Myometrial cell (primary cell): Measurements from ENCODE around the gene TMEM200B. TPM values are rescaled to one million over a fixed set of nuclear protein-coding genes. Genes with fewer than 3 reads are reported as not detected.

Experiments used
- total RNA-seq: library from RNA; depleted of rRNA; stranded (reverse); fragments of >200 nt; gene quantifications from 2 replicates; pipeline ENCODE4 v1.2.3, GENCODE V29; 2015

Gene TMEM200B
- 21.0 and 27.6 TPM in 2 replicates for total RNA-seq

DNA sequence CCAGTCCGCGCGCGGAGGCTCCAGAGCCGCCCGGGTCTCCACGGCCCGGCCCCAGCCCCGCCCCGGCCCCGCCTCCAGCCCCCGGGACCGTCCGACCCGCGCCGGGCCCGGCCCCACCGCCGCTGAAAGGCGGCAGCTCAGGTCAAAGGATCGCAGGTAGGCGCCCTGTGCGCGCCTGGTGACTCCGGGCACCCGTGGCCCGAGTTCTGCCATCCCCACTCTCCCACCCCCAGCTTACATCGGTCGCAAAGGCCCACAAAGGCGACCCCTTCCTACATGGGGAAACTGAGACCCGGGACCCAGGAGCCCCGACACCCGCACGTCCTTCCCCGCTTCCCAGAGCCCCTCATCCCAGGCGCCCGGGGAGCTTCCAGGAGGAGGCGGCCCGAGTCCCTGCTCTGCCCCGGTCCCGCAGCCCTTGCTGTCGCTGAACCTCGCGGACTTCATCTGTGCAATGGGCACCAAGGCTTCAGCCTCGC is at the start of gene TMEM200B:
Gene TMEM200B (minus strand): TSS at position 17 of the 479 bp plus-strand sequence. CDS start 2,075 bp downstream, outside the sequence.

Other genes with a start within 250 kb of the TMEM200B start
- 1.4 and 6.2 TPM in 2 replicates for gene EPB41, start 209.3 kb downstream of the TMEM200B start, total RNA-seq
- 20.5 and 35.6 TPM in 2 replicates for gene SRSF4, start 58.0 kb upstream of the TMEM200B start, total RNA-seq
- gene MECR, start 107.0 kb upstream of the TMEM200B start, total RNA-seq: 25.0 and 42.4 TPM in 2 replicates
- gene PTPRU, start 112.6 kb upstream of the TMEM200B start, total RNA-seq: 10.6 and 20.8 TPM in 2 replicates